AG10803 (cell line): Measurements from ENCODE around the gene TMBIM6.
A peak's percentile ranks its signal among the peaks of the same experiment; 100 is the strongest.

Experiments
- DNase-seq: peaks from one replicate; pipeline ENCODE4 v3.0.0; 2010; ENCODE audit warnings: low read depth
- H3K4me3 ChIP-seq: 2 replicates; pipeline ENCODE4 v1.5.1; 2011; ENCODE audit warnings: mild to moderate bottlenecking, low read length, control low read depth
- CTCF ChIP-seq: conservative IDR thresholded peaks from 2 replicates; pipeline ENCODE4 v1.5.1; 2011; ENCODE audit warnings: mild to moderate bottlenecking, low read length, control low read depth, inconsistent platforms

Gene TMBIM6

GRCh38 chr12:49740930-49741881, at the start of gene TMBIM6:
TSS of gene TMBIM6 (plus strand) at chr12:49741557. CDS start at chr12:49752494, 10,937 bp downstream.
- H3K4me3 ChIP-seq: peak within 1 kb of the TSS; percentile 99
- TF ChIP-seq CTCF: peak; percentile 83
- DNase-seq: peak; percentile 100

GRCh38 chr12:49692851-49693250, 48.5 kb upstream of the TMBIM6 start:
- H3K4me3 ChIP-seq: no peak overlapping the region
- no peak for DNase-seq
- no peak for TF ChIP-seq CTCF

- TF ChIP-seq CTCF: no peak
- DNase-seq: peak; percentile 49
- no peak overlapping the region for H3K4me3 ChIP-seq
These were observed 47.4 kb upstream of the TMBIM6 start for GRCh38 chr12:49693931-49694444.

- no peak overlapping the region for H3K4me3 ChIP-seq
- DNase-seq: no peak
- TF ChIP-seq CTCF: no peak
These were observed 44.6 kb upstream of the TMBIM6 start for GRCh38 chr12:49696723-49697122.

GRCh38 chr12:49697808-49698207, 43.5 kb upstream of the TMBIM6 start:
- H3K4me3 ChIP-seq: no peak overlapping the region
- no peak for TF ChIP-seq CTCF
- DNase-seq: no peak

GRCh38 chr12:49698619-49699545, 42.5 kb upstream of the TMBIM6 start:
- TF ChIP-seq CTCF: no peak
- no peak overlapping the region; the same call in 1 of the 2 replicates for H3K4me3 ChIP-seq
- peak; percentile 63 for DNase-seq
